Activated T-cell treated with anti-CD3 and anti-CD28 coated beads, Interleukin-2, amount 50 U/mL, for 1 hour (primary cell): Measurements from ENCODE around the gene COG8.
"Not testable (repeated sequence)": the region's sequence is repeated elsewhere in the genome, so short reads cannot be mapped to it uniquely, and the experiment has no call there.

Source experiments
- DNase-seq: peaks from one replicate; pipeline ENCODE4 v3.0.0-alpha.2; 2020

COG8 gene

DNA sequence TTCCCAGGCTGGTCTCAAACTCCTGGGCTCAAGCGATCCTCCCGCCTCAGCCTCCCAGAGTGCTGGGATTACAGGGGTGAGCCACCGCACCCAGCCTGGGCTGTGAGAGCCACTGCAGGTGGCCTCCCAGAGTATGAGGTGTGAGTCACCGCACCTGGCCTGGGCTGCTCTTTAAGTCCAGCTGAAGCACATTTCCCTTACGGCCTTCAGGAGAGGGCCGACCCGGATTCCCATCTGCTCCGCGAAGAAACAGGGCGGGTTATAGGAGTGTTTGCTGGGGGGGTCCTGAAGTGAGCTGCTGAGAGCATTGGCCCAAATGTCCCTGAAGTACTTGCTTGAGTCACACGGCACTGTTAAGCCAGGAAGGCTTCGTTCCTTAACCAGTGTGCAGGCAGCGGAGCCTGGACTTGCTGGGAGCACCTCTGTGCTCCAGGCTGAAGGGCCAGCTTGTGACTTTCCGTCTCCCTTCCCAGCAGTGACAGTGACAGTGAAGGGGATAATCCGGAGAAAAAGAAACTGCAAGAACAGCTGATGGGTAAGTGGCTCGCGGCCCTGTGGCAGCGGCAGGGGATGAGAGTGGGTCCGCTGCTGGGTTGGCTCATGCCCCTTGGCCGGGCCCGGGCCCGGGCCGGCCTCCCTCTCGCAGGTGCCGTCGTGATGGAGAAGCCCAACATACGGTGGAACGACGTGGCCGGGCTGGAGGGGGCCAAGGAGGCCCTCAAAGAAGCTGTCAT is 21.0 kb downstream of the COG8 start:
- no peak for DNase-seq

DNA sequence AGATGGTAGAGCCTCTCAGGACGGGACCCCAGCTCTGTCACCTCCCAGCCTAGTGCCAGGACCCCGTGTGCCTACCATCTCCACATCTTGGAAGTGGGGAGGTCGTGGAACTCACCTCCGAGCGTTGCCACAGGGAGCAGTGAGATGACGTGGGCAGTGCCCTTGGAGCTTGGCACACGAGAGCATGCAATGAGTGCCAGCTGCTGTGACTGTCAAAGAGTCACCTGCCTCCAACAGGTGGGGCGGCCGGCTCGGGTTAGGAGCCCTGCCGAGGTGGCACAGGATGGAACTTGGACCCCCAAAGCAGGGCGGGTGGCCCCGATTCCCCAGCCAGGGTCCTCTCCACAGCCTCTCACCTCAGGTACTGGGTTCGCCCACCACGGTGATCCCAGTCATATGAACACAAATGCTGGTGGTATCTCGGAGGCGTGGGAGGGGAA is 22.7 kb downstream of the COG8 start:
- no peak for DNase-seq

DNA sequence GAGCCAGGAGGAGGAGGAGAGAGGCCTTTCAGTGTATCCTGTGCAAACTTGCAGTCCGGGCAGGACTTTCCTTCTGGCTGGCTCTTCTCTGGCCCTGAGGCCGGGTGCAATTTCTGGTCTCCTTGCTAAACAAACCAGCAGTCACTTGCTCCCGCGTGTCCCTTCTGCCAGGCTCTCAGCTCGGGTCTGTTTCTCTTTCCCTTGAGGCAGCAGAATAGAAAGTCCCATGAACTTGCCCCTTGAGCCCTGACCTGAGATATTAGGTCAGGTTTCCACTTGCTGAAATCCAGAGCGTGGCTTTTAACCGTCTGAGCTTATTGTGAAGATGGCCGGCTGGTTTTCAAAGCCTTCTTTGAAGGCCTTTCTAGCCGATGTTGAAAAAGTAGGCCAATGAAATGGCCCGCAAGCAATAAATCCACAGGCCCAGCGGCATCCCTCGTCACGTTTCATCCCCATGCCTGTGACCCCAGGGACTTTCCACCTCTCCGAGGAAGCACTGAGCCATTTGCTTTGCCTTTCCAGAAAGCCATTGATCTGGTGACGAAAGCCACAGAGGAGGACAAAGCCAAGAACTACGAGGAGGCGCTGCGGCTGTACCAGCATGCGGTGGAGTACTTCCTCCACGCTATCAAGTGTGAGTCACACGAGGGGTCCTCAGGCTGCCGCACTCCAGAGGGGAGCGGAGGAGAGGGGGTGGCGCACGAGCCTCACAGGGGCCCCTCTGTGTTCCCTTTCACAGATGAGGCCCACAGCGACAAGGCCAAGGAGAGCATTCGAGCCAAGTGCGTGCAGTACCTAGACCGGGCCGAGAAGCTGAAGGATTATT is 23.7 kb downstream of the COG8 start:
- DNase-seq, result no peak

DNA sequence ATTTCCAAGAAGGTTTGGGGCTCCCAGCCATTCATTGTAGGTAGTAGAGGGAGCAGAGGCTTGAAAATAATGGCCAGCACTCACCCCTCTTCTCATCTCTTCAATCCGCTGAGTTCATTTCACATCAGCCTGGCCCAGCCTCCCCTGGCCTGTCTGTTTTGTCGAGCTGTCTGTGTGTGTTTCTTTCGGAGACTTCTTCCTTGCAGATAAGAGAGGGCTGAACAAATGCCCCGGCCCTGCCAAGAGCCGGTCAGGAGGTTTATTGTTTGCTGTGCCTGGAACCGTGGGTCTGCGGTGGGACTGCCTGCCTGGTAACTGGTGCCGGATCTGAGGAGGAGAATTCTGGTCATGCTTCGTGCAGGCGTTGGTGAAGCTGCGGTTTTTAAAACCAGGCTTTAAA is 24.8 kb downstream of the COG8 start:
- no peak for DNase-seq

DNA sequence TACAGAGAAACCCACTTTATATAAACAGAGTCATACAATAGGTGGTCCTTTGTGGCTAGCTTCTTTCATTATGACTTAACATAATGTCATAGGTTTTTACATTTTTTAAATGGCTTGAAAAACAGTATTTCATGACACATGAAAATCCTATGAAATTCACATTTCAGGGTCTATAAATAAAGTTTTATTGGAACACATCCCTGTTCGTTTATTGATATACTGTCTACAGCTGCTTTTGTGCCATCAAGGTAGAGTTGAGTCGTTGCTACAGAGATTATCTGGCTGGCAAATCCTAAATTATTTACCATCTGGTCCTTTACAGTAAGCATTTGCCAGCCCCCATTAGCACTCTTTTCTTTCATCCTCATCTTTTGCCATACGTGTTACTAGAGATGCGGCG is 25.9 kb downstream of the COG8 start:
- no peak for DNase-seq

DNA sequence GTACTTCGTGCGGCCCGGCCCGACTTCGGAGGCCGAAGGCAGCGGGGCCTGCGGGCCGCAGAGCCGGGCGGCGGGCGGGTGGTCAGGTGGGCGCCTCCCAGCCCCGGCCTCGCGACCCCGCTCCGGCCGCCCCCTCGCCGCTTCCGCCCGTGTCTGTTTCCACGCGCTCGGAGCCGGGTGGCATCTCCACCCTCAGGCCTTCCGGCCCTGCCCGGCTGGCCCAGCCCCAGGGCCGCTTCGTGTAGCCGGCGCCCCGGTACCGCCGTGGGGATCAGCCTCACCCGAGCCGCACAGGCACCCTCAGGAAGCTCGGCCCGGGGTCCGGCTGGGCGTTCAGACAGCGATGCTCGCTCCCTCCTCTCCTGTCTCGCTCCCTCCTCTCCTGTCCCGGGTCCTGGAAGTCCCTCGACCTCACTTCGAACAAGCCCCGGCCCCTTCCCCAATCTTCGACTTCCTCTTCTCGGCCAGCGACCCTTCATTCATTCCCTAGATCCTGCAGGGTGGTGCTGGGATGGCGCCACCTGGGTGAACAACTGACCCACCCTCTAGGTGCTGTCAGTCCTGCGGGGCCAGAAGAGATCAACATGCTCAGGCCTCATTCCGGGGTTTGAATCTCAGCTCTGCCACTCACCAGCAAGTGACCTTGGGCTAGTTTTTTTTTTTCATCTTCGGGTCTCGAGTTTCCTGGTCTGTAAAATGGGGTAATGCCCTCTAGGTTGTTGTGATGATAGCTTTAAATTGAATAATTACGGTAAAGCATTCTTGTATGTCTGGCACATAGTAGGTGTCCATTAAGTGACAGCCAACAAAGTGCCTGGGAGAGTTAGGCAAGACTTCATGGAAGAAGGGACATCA is 27.6 kb downstream of the COG8 start:
- no peak for DNase-seq

GRCh38 chr16:69310653-69311532 is 28.5 kb downstream of the COG8 start, which contains the start of gene VPS4A:
Gene VPS4A, plus strand, starts transcription at chr16:69311350. Its CDS starts 162 bp downstream, at chr16:69311512.
- peak; percentile 99 for DNase-seq

DNA sequence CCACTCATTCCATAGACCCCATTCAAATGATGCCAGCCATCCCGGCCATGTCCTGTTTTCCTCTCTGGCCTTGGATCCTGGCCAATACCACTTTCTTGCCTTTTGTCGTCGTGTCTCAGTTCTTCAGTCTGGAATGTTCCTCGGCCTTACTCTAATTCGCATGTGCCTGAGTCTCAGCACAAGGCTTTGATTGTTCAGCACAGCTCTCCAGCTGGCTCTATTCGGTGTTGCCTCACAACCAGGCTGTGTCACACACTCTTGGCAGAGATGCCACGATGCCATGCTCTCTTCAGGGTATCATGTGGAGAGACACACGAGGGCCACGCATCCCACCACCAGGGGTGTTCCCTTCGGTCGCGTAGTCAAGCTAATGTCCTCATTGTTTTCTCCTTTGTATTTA is 30.0 kb downstream of the COG8 start:
- DNase-seq, result no peak

DNA sequence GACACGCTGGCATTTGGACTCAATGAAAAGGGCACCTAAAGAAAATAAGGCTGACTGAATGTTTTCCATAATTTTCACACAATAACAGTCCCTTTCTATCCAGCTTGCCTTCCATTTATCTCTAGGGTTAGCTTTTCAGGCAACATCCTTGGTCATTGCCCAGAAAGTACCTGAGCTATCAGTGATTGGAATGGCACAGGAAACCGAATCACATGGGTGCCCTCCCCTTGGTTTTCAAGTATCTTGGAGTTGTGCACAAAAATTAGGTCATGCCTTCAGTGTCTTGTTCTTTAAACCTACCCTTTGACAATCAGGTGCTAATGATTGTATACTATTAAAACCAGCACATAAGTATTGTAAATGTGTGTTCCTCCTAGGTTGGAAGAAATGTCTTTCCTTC is 31.5 kb downstream of the COG8 start:
- no peak for DNase-seq

DNA sequence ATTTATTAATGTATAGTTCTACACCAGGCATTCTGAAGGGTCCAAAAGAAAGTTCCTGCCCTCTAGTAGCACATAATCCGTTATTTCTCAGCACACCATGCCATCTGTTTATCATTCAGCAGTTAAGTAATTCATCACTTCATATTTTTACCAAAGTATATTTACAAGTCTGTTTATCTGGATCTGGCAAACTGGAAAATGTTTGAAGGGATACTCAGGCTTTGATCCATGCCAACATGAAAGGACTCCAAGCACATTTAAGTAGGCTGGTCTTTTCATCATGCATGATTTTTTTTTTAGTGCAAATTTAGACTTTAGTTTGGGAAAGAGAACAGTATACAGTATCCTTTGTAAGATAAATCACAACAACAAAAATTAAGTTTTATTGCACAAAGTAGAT is 32.3 kb downstream of the COG8 start:
- DNase-seq, result no peak

DNA sequence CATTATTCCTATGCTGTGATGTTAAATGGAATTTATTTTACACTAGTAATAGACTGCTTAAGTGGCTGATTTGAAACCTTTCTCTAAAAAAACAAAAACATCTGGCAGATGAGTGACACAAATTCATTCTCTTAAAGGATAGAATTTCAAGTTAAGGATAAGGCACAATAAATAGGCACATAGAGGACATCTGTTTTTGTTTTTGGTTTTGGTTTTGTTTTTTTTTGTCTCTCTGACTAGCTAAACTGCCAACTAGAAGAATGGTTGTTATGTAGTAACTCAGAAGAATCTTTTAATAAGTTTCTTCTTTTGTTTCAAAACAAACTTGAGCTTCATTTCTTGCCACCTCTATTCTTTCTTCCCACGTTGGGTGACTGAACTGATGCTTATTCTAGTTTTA is 33.3 kb downstream of the COG8 start:
- DNase-seq, result no peak

- no peak for DNase-seq
Observed at GRCh38 chr16:69302301-69302700, 37.1 kb downstream of the COG8 start.

GRCh38 chr16:69301861-69302260 is 37.5 kb downstream of the COG8 start:
- DNase-seq, result no peak

DNA sequence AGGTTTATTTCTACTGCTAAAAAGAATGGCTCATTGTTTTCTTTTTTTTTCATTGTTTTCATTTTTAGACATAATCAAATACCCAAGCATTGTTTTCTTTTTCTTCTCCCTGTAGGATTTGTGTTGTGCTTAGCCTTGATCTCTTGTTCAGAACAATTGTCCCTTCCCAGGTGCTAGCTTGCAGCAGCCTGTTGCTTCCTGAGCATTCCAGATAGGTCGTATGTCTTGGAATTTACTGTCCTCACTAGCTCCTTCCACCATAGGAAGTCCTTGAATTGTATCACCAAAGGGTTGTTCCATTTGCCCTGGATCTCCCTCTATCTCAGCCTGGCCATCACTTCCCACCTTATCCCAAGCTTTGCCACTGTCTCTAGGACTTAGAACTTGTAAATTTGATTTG is 38.2 kb downstream of the COG8 start:
- no peak for DNase-seq

GRCh38 chr16:69298261-69298660 is 41.1 kb downstream of the COG8 start:
- DNase-seq, result no peak

GRCh38 chr16:69296771-69297170 is 42.6 kb downstream of the COG8 start:
- DNase-seq, result not testable (repeated sequence)

DNA sequence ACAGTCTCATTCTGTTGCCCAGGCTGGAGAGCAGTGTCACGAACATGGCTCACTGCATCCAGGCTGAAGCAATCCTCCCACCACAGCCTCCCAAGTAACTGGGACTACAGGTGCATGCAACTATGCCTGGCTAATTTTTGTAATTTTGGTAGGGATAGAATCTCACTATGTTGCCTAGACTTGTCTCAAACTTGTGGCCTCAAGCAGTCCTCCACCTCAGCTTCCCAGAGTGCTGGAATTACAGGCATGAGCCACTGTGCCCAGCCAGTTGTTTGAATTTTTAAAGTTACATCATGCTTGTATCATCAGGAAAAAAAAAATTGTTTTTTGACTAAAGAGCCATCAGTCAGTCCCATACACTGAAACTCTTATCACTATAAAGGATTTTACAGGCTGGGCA is 45.3 kb downstream of the COG8 start:
- no peak for DNase-seq

DNA sequence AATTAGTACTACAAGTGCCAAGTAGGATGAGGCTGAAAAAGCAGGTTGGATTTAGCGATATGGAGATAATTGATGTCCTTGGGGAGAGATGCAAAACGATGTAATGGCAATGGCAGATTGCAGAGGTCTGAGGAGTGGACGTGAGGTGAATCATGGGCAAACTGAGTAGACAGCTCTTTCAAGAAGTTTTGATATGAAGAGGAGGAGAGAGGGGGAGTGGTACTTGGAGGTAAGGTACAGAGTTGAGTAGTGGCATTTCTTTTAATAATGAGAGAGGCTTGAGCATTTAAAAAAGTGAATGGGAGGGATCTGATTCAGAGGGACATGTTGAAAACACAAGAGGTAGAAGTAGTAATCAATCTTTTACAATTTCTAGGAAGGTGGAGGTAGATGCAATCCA is 46.0 kb downstream of the COG8 start:
- DNase-seq, result no peak

- not testable (repeated sequence) for DNase-seq
Observed at GRCh38 chr16:69291657-69292056, 47.7 kb downstream of the COG8 start.

- peak; percentile 19 for DNase-seq
Observed at GRCh38 chr16:69286941-69287713, 52.2 kb downstream of the COG8 start.

GRCh38 chr16:69285240-69285639 is 54.1 kb downstream of the COG8 start:
- no peak for DNase-seq
